ENCODE measurements around the gene SGTA.

The SGTA gene

GRCh38 chr19:2744113-2744512, 39.0 kb downstream of the SGTA start:
- no peak overlapping the region for H3K4me3 ChIP-seq (ENCODE audit: low read length)
- no peak for TF ChIP-seq ZNF274 (IDR thresholded peaks at IDR 0.05; ENCODE audit: low read depth, low read length)

- H3K4me3 ChIP-seq (ENCODE audit: low read length), result no peak overlapping the region
- no peak for TF ChIP-seq ZNF274 (IDR thresholded peaks at IDR 0.05; ENCODE audit: low read depth, low read length)
Observed at GRCh38 chr19:2743099-2743498, 40.0 kb downstream of the SGTA start.

GRCh38 chr19:2740314-2740656, 42.8 kb downstream of the SGTA start:
- H3K4me3 ChIP-seq (ENCODE audit: low read length), result no peak overlapping the region
- no peak for TF ChIP-seq ZNF274 (IDR thresholded peaks at IDR 0.05; ENCODE audit: low read depth, low read length)

GRCh38 chr19:2739602-2740313, 43.3 kb downstream of the SGTA start, which contains the start of gene SLC39A3:
Gene SLC39A3 (minus strand): TSS chr19:2740017. CDS start chr19:2737257, 2,760 bp downstream.
- peak within 1 kb of the TSS; percentile 91 for H3K4me3 ChIP-seq (ENCODE audit: low read length)
- TF ChIP-seq ZNF274 (IDR thresholded peaks at IDR 0.05; ENCODE audit: low read depth, low read length), result no peak

- TF ChIP-seq ZNF274 (IDR thresholded peaks at IDR 0.05; ENCODE audit: low read depth, low read length), result no peak
- H3K4me3 ChIP-seq (ENCODE audit: low read length), result no peak overlapping the region
Observed at GRCh38 chr19:2736550-2737190, 46.4 kb downstream of the SGTA start.

- TF ChIP-seq ZNF274 (IDR thresholded peaks at IDR 0.05; ENCODE audit: low read depth, low read length), result no peak
- no peak overlapping the region for H3K4me3 ChIP-seq (ENCODE audit: low read length)
Observed at GRCh38 chr19:2735374-2735773, 47.7 kb downstream of the SGTA start.

GRCh38 chr19:2734589-2735288, 48.3 kb downstream of the SGTA start:
- H3K4me3 ChIP-seq (ENCODE audit: low read length), result no peak overlapping the region
- no peak for TF ChIP-seq ZNF274 (IDR thresholded peaks at IDR 0.05; ENCODE audit: low read depth, low read length)

GRCh38 chr19:2733930-2734588, 49.0 kb downstream of the SGTA start:
- H3K4me3 ChIP-seq (ENCODE audit: low read length), result no peak overlapping the region
- no peak for TF ChIP-seq ZNF274 (IDR thresholded peaks at IDR 0.05; ENCODE audit: low read depth, low read length)

GRCh38 chr19:2732883-2733282, 50.2 kb downstream of the SGTA start:
- no peak for TF ChIP-seq ZNF274 (IDR thresholded peaks at IDR 0.05; ENCODE audit: low read depth, low read length)
- no peak overlapping the region for H3K4me3 ChIP-seq (ENCODE audit: low read length)

- TF ChIP-seq ZNF274 (IDR thresholded peaks at IDR 0.05; ENCODE audit: low read depth, low read length), result no peak
- H3K4me3 ChIP-seq (ENCODE audit: low read length), result no peak overlapping the region
Observed at GRCh38 chr19:2732157-2732725, 50.8 kb downstream of the SGTA start.

GRCh38 chr19:2731181-2731995, 51.7 kb downstream of the SGTA start:
- no peak overlapping the region for H3K4me3 ChIP-seq (ENCODE audit: low read length)
- no peak for TF ChIP-seq ZNF274 (IDR thresholded peaks at IDR 0.05; ENCODE audit: low read depth, low read length)

GRCh38 chr19:2729943-2730818, 52.9 kb downstream of the SGTA start:
- H3K4me3 ChIP-seq (ENCODE audit: low read length), result no peak overlapping the region
- TF ChIP-seq ZNF274 (IDR thresholded peaks at IDR 0.05; ENCODE audit: low read depth, low read length), result no peak
